ENCODE data around the gene RAB12.

Gene RAB12

GRCh38 chr18:8668381-8668780 lies 59.1 kb downstream of the RAB12 start:
- no peaks in the 10 kb centered on the region for H3K27me3 ChIP-seq (replicated peaks; ENCODE audit: control insufficient read depth, insufficient read depth, low read length)
- no peaks in the 10 kb centered on the region for H3K36me3 ChIP-seq (ENCODE audit: control insufficient read depth, insufficient read depth, low read length, severe bottlenecking)
- H3K9me3 ChIP-seq (ENCODE audit: control insufficient read depth, low read length): no peaks in the 10 kb centered on the region
- H3K4me3 ChIP-seq (ENCODE audit: low read length): no peak overlapping the region
- no peak for DNase-seq (ENCODE audit: low read depth)
- no peaks in the 10 kb centered on the region for H3K4me1 ChIP-seq (ENCODE audit: control insufficient read depth, insufficient read depth, low read length)
- H3K9ac ChIP-seq (ENCODE audit: low read length): no peak overlapping the region

GRCh38 chr18:8669571-8669970 lies 60.3 kb downstream of the RAB12 start:
- Histone ChIP-seq H3K9me3 (ENCODE audit: control insufficient read depth, low read length) (no peaks in the 10 kb centered on the region), H3K4me3 (ENCODE audit: low read length) (no peak overlapping the region), H3K27me3 (replicated peaks; ENCODE audit: control insufficient read depth, insufficient read depth, low read length) (no peaks in the 10 kb centered on the region), H3K4me1 (ENCODE audit: control insufficient read depth, insufficient read depth, low read length) (no peaks in the 10 kb centered on the region), H3K36me3 (ENCODE audit: control insufficient read depth, insufficient read depth, low read length, severe bottlenecking) (no peaks in the 10 kb centered on the region), H3K9ac (ENCODE audit: low read length) (no peak overlapping the region)
- DNase-seq (ENCODE audit: low read depth): no peak

GRCh38 chr18:8673256-8674209 lies 64.3 kb downstream of the RAB12 start:
- no peaks in the 10 kb centered on the region for H3K27me3 ChIP-seq (replicated peaks; ENCODE audit: control insufficient read depth, insufficient read depth, low read length)
- no peaks in the 10 kb centered on the region for H3K4me1 ChIP-seq (ENCODE audit: control insufficient read depth, insufficient read depth, low read length)
- no peaks in the 10 kb centered on the region for H3K36me3 ChIP-seq (ENCODE audit: control insufficient read depth, insufficient read depth, low read length, severe bottlenecking)
- no peak overlapping the region for H3K4me3 ChIP-seq (ENCODE audit: low read length)
- no peak for DNase-seq (ENCODE audit: low read depth)
- H3K9ac ChIP-seq (ENCODE audit: low read length): no peak overlapping the region
- H3K9me3 ChIP-seq (ENCODE audit: control insufficient read depth, low read length): no peaks in the 10 kb centered on the region

- Histone ChIP-seq H3K4me3 (ENCODE audit: low read length) (no peak overlapping the region), H3K27me3 (replicated peaks; ENCODE audit: control insufficient read depth, insufficient read depth, low read length) (no peaks in the 10 kb centered on the region), H3K9me3 (ENCODE audit: control insufficient read depth, low read length) (no peaks in the 10 kb centered on the region), H3K4me1 (ENCODE audit: control insufficient read depth, insufficient read depth, low read length) (no peaks in the 10 kb centered on the region), H3K36me3 (ENCODE audit: control insufficient read depth, insufficient read depth, low read length, severe bottlenecking) (no peaks in the 10 kb centered on the region), H3K9ac (ENCODE audit: low read length) (no peak overlapping the region)
- DNase-seq (ENCODE audit: low read depth): no peak
Observed at GRCh38 chr18:8675057-8675456, 65.8 kb downstream of the RAB12 start.

GRCh38 chr18:8681196-8681595 lies 72.0 kb downstream of the RAB12 start:
- no peaks in the 10 kb centered on the region for H3K9me3 ChIP-seq (ENCODE audit: control insufficient read depth, low read length)
- H3K27me3 ChIP-seq (replicated peaks; ENCODE audit: control insufficient read depth, insufficient read depth, low read length): no peaks in the 10 kb centered on the region

GRCh38 chr18:8684577-8684976 lies 75.3 kb downstream of the RAB12 start:
- Histone ChIP-seq H3K27me3 (replicated peaks; ENCODE audit: control insufficient read depth, insufficient read depth, low read length) (no peaks in the 10 kb centered on the region), H3K9ac (ENCODE audit: low read length) (no peak overlapping the region), H3K4me1 (ENCODE audit: control insufficient read depth, insufficient read depth, low read length) (peaks cover 7% of the 10 kb centered on the region), H3K9me3 (ENCODE audit: control insufficient read depth, low read length) (no peaks in the 10 kb centered on the region), H3K4me3 (ENCODE audit: low read length) (no peak overlapping the region), H3K36me3 (ENCODE audit: control insufficient read depth, insufficient read depth, low read length, severe bottlenecking) (no peaks in the 10 kb centered on the region)
- DNase-seq (ENCODE audit: low read depth): no peak

More at GRCh38 chr18:8681196-8681595, 72.0 kb downstream of the RAB12 start:
- H3K4me1 ChIP-seq (ENCODE audit: control insufficient read depth, insufficient read depth, low read length): peaks cover 7% of the 10 kb centered on the region
- no peak for DNase-seq (ENCODE audit: low read depth)
- H3K9ac ChIP-seq (ENCODE audit: low read length): no peak overlapping the region
- no peak overlapping the region for H3K4me3 ChIP-seq (ENCODE audit: low read length)
- no peaks in the 10 kb centered on the region for H3K36me3 ChIP-seq (ENCODE audit: control insufficient read depth, insufficient read depth, low read length, severe bottlenecking)

GRCh38 chr18:8685141-8685913 lies 76.1 kb downstream of the RAB12 start:
- Histone ChIP-seq H3K9ac (ENCODE audit: low read length) (no peak overlapping the region), H3K27me3 (replicated peaks; ENCODE audit: control insufficient read depth, insufficient read depth, low read length) (no peaks in the 10 kb centered on the region), H3K36me3 (ENCODE audit: control insufficient read depth, insufficient read depth, low read length, severe bottlenecking) (no peaks in the 10 kb centered on the region), H3K9me3 (ENCODE audit: control insufficient read depth, low read length) (no peaks in the 10 kb centered on the region), H3K4me3 (ENCODE audit: low read length) (no peak overlapping the region), H3K4me1 (ENCODE audit: control insufficient read depth, insufficient read depth, low read length) (peaks cover 7% of the 10 kb centered on the region)
- DNase-seq (ENCODE audit: low read depth): peak; percentile 54

- Histone ChIP-seq H3K27me3 (replicated peaks; ENCODE audit: control insufficient read depth, insufficient read depth, low read length) (no peaks in the 10 kb centered on the region), H3K36me3 (ENCODE audit: control insufficient read depth, insufficient read depth, low read length, severe bottlenecking) (no peaks in the 10 kb centered on the region), H3K4me1 (ENCODE audit: control insufficient read depth, insufficient read depth, low read length) (peaks cover 7% of the 10 kb centered on the region), H3K9ac (ENCODE audit: low read length) (no peak overlapping the region), H3K9me3 (ENCODE audit: control insufficient read depth, low read length) (no peaks in the 10 kb centered on the region), H3K4me3 (ENCODE audit: low read length) (no peak overlapping the region)
- no peak for DNase-seq (ENCODE audit: low read depth)
Observed at GRCh38 chr18:8685914-8686216, 76.6 kb downstream of the RAB12 start.

- no peak for DNase-seq (ENCODE audit: low read depth)
- Histone ChIP-seq H3K9me3 (ENCODE audit: control insufficient read depth, low read length) (no peaks in the 10 kb centered on the region), H3K27me3 (replicated peaks; ENCODE audit: control insufficient read depth, insufficient read depth, low read length) (no peaks in the 10 kb centered on the region), H3K4me1 (ENCODE audit: control insufficient read depth, insufficient read depth, low read length) (peaks cover 7% of the 10 kb centered on the region), H3K4me3 (ENCODE audit: low read length) (no peak overlapping the region), H3K9ac (ENCODE audit: low read length) (no peak overlapping the region), H3K36me3 (ENCODE audit: control insufficient read depth, insufficient read depth, low read length, severe bottlenecking) (no peaks in the 10 kb centered on the region)
Observed at GRCh38 chr18:8686611-8687010, 77.4 kb downstream of the RAB12 start.

- no peak for DNase-seq (ENCODE audit: low read depth)
- peaks cover 7% of the 10 kb centered on the region for H3K4me1 ChIP-seq (ENCODE audit: control insufficient read depth, insufficient read depth, low read length)
Observed at GRCh38 chr18:8688216-8688800, 79.1 kb downstream of the RAB12 start.

GRCh38 chr18:8688816-8689215 lies 79.6 kb downstream of the RAB12 start:
- Histone ChIP-seq H3K9me3 (ENCODE audit: control insufficient read depth, low read length) (no peaks in the 10 kb centered on the region), H3K4me1 (ENCODE audit: control insufficient read depth, insufficient read depth, low read length) (peaks cover 7% of the 10 kb centered on the region), H3K36me3 (ENCODE audit: control insufficient read depth, insufficient read depth, low read length, severe bottlenecking) (no peaks in the 10 kb centered on the region), H3K27me3 (replicated peaks; ENCODE audit: control insufficient read depth, insufficient read depth, low read length) (no peaks in the 10 kb centered on the region), H3K9ac (ENCODE audit: low read length) (no peak overlapping the region), H3K4me3 (ENCODE audit: low read length) (no peak overlapping the region)
- no peak for DNase-seq (ENCODE audit: low read depth)

More at GRCh38 chr18:8688216-8688800, 79.1 kb downstream of the RAB12 start:
- Histone ChIP-seq H3K27me3 (replicated peaks; ENCODE audit: control insufficient read depth, insufficient read depth, low read length) (no peaks in the 10 kb centered on the region), H3K4me3 (ENCODE audit: low read length) (no peak overlapping the region), H3K9ac (ENCODE audit: low read length) (no peak overlapping the region), H3K9me3 (ENCODE audit: control insufficient read depth, low read length) (no peaks in the 10 kb centered on the region), H3K36me3 (ENCODE audit: control insufficient read depth, insufficient read depth, low read length, severe bottlenecking) (no peaks in the 10 kb centered on the region)

Measured in adipocyte (in vitro differentiated cells).